ENCODE measurements around the gene NET1.

DNA sequence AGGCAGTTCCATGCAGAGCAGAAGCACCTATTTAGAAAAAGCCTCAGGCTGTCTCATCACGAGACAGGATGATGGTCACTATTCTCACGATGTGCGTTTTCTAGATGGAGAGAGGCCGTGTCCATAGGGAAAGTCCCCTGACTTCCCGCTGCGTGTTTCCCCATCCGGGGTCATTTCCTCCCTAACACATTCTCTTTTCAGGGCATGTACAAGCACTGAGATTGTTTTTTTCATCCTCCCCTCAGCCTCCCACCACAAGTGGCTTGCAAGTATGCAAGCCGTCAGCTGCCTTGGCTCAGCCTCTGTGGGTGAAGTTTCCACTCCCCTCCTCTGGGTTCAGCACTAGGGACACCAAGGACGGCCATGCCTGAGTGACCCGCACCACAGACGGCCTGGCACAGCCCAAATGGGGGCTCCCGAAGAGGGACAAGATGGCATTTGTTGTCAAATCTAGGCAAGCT lies 89.7 kb downstream of the NET1 start:
- TF ChIP-seq, protein P1, sequence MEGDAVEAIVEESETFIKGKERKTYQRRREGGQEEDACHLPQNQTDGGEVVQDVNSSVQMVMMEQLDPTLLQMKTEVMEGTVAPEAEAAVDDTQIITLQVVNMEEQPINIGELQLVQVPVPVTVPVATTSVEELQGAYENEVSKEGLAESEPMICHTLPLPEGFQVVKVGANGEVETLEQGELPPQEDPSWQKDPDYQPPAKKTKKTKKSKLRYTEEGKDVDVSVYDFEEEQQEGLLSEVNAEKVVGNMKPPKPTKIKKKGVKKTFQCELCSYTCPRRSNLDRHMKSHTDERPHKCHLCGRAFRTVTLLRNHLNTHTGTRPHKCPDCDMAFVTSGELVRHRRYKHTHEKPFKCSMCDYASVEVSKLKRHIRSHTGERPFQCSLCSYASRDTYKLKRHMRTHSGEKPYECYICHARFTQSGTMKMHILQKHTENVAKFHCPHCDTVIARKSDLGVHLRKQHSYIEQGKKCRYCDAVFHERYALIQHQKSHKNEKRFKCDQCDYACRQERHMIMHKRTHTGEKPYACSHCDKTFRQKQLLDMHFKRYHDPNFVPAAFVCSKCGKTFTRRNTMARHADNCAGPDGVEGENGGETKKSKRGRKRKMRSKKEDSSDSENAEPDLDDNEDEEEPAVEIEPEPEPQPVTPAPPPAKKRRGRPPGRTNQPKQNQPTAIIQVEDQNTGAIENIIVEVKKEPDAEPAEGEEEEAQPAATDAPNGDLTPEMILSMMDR (IDR thresholded peaks at IDR 0.05): no peak
- no peak for TF ChIP-seq POLR2AphosphoS5 (IDR thresholded peaks at IDR 0.05)

Data from stomach (tissue), 4 donors.